K562 (cell line): ENCODE data around the gene SPRTN.

Source experiments
- BRCA1 ChIP-seq, 2 experiments: fragments of 450-650 bp in 1 of 2; sonication (generic) in 1 of 2; formaldehyde crosslinking in 1 of 2; IDR thresholded peaks; 2 replicates each; pipeline versions ENCODE4 v1.5.0 to v1.6.1; 2017 to 2020; ENCODE audit warnings: mild to moderate bottlenecking in 1 of 2, missing genetic modification reagents in 1 of 2
- FOXA1 ChIP-seq: fragments of 450-650 bp; IDR thresholded peaks from 2 replicates; pipeline ENCODE4 v1.6.1; 2016; ENCODE audit warnings: mild to moderate bottlenecking, borderline replicate concordance
- HNRNPUL1 ChIP-seq: fragments of 200-400 bp; formaldehyde crosslinking; IDR thresholded peaks from 2 replicates; pipeline ENCODE4 v1.6.1; 2017; ENCODE audit warnings: low read length
- JUND ChIP-seq, 2 experiments: IDR thresholded peaks; 2 replicates in 1 of 2; 3 replicates in 1 of 2; pipeline ENCODE4 v1.6.1; 2011; ENCODE audit warnings: borderline replicate concordance in 2 of 2, low read depth in 2 of 2, low read length in 2 of 2, improper control_type of control experiment in 1 of 2, missing biosample characterization in 1 of 2, missing genetic modification characterization in 1 of 2, missing genetic modification reagents in 1 of 2
- KAT8 ChIP-seq: fragments of 450-650 bp; IDR thresholded peaks from 2 replicates; pipeline ENCODE4 v1.6.1; 2016; ENCODE audit warnings: low read depth, mild to moderate bottlenecking
- NFYB ChIP-seq: IDR thresholded peaks from 2 replicates; pipeline ENCODE4 v1.6.1; 2011; ENCODE audit warnings: mild to moderate bottlenecking, moderate library complexity; ENCODE audit not compliant: insufficient read length; ENCODE audit errors: extremely low read depth
- POLR2A ChIP-seq: fragments of 450-650 bp; conservative IDR thresholded peaks from 2 replicates; pipeline ENCODE4 v1.6.1; 2016
- ZNF239 ChIP-seq: fragments of 250-450 bp; sonication (Bioruptor Pico); IDR thresholded peaks from 2 replicates; pipeline ENCODE4 v1.4.0; 2020; ENCODE audit warnings: mild to moderate bottlenecking
- ZNF431 ChIP-seq: sonication (generic); formaldehyde crosslinking; IDR thresholded peaks from 2 replicates; pipeline ENCODE4 v1.8.0; 2022; ENCODE audit warnings: mild to moderate bottlenecking, missing genetic modification reagents
- ZNF766 ChIP-seq: fragments of 200-800 bp; sonication (Bioruptor generic); conservative IDR thresholded peaks from 2 replicates; pipeline ENCODE4 v1.6.1; 2016; ENCODE audit warnings: missing genetic modification characterization, missing compliant biosample characterization
- TF ChIP-seq, protein P1 (sequence below), 2 experiments: fragments of 450-650 bp; formaldehyde crosslinking in 1 of 2; IDR thresholded peaks; 2 replicates each; pipeline versions ENCODE4 v1.4.0 to v1.6.1; 2014 to 2020; ENCODE audit warnings: mild to moderate bottlenecking in 2 of 2, borderline replicate concordance in 1 of 2, low read depth in 1 of 2
- TF ChIP-seq, protein P2 (sequence below), 3 experiments: IDR thresholded peaks in 2 of 3; conservative IDR thresholded peaks in 1 of 3; 2 replicates each; pipeline ENCODE4 v1.5.1; 2011 to 2012; ENCODE audit warnings: low read length in 3 of 3, mild to moderate bottlenecking in 3 of 3, control low read depth in 2 of 3, improper control_type of control experiment in 1 of 3, inconsistent platforms in 1 of 3, low read depth in 1 of 3, mixed read lengths in 1 of 3, moderate library complexity in 1 of 3; ENCODE audit not compliant: insufficient read depth in 2 of 3
- TF ChIP-seq, protein P3 (sequence below): sonication (generic); formaldehyde crosslinking; IDR thresholded peaks from 2 replicates; pipeline ENCODE4 v1.8.1; 2023; ENCODE audit warnings: mild to moderate bottlenecking, missing genetic modification reagents

DNA sequence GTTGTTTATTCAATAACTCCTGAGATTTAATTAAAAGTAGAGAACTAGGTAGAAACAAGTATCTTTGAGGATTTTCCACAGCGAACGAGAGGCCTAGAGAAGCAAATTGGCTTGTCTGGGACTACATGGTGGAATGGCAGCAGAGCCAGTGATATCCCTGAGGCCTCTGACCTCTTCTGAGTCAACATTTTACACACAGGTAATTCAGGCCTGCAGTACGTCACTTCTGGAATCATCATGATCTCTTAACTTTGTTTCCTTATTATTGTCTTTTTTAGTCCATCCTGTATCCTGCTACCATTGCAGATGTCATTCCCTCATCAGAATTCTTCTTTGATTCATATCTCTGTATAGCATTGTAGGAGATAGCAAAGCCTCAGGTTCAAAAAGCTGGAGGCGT, 9.9 kb downstream of the SPRTN start:
- TF ChIP-seq KAT8 (no peak), BRCA1 (IDR thresholded peaks at IDR 0.05) (no peak), BRCA1 (CRISPR knock-in tag; IDR thresholded peaks at IDR 0.05) (no peak), NFYB (no peak), HNRNPUL1 (no peak), FOXA1 (no peak), ZNF239 (CRISPR knock-in tag) (no peak), JUND (IDR thresholded peaks at IDR 0.05; ENCODE audit: borderline replicate concordance, low read depth, low read length) (no peak), JUND (tag; IDR thresholded peaks at IDR 0.05; ENCODE audit: borderline replicate concordance, low read depth, low read length) (no peak), ZNF431 (CRISPR knock-in tag) (no peak), ZNF766 (CRISPR knock-in tag) (no peak), POLR2A (no peak)
- TF ChIP-seq, protein P1, sequence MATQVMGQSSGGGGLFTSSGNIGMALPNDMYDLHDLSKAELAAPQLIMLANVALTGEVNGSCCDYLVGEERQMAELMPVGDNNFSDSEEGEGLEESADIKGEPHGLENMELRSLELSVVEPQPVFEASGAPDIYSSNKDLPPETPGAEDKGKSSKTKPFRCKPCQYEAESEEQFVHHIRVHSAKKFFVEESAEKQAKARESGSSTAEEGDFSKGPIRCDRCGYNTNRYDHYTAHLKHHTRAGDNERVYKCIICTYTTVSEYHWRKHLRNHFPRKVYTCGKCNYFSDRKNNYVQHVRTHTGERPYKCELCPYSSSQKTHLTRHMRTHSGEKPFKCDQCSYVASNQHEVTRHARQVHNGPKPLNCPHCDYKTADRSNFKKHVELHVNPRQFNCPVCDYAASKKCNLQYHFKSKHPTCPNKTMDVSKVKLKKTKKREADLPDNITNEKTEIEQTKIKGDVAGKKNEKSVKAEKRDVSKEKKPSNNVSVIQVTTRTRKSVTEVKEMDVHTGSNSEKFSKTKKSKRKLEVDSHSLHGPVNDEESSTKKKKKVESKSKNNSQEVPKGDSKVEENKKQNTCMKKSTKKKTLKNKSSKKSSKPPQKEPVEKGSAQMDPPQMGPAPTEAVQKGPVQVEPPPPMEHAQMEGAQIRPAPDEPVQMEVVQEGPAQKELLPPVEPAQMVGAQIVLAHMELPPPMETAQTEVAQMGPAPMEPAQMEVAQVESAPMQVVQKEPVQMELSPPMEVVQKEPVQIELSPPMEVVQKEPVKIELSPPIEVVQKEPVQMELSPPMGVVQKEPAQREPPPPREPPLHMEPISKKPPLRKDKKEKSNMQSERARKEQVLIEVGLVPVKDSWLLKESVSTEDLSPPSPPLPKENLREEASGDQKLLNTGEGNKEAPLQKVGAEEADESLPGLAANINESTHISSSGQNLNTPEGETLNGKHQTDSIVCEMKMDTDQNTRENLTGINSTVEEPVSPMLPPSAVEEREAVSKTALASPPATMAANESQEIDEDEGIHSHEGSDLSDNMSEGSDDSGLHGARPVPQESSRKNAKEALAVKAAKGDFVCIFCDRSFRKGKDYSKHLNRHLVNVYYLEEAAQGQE (IDR thresholded peaks at IDR 0.05; ENCODE audit: borderline replicate concordance): no peak
- TF ChIP-seq, protein P1 (CRISPR knock-in tag; IDR thresholded peaks at IDR 0.05; ENCODE audit: low read depth): no peak
- TF ChIP-seq, protein P2, sequence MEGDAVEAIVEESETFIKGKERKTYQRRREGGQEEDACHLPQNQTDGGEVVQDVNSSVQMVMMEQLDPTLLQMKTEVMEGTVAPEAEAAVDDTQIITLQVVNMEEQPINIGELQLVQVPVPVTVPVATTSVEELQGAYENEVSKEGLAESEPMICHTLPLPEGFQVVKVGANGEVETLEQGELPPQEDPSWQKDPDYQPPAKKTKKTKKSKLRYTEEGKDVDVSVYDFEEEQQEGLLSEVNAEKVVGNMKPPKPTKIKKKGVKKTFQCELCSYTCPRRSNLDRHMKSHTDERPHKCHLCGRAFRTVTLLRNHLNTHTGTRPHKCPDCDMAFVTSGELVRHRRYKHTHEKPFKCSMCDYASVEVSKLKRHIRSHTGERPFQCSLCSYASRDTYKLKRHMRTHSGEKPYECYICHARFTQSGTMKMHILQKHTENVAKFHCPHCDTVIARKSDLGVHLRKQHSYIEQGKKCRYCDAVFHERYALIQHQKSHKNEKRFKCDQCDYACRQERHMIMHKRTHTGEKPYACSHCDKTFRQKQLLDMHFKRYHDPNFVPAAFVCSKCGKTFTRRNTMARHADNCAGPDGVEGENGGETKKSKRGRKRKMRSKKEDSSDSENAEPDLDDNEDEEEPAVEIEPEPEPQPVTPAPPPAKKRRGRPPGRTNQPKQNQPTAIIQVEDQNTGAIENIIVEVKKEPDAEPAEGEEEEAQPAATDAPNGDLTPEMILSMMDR (IDR thresholded peaks at IDR 0.05 in 2 of 3, conservative IDR thresholded peaks at IDR 0.05 in 1 of 3; ENCODE audit: insufficient read depth in 2 of 3, low read depth in 1 of 3, low read length in 3 of 3): no peak
- TF ChIP-seq, protein P3, sequence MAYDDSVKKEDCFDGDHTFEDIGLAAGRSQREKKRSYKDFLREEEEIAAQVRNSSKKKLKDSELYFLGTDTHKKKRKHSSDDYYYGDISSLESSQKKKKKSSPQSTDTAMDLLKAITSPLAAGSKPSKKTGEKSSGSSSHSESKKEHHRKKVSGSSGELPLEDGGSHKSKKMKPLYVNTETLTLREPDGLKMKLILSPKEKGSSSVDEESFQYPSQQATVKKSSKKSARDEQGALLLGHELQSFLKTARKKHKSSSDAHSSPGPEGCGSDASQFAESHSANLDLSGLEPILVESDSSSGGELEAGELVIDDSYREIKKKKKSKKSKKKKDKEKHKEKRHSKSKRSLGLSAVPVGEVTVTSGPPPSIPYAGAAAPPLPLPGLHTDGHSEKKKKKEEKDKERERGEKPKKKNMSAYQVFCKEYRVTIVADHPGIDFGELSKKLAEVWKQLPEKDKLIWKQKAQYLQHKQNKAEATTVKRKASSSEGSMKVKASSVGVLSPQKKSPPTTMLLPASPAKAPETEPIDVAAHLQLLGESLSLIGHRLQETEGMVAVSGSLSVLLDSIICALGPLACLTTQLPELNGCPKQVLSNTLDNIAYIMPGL (CRISPR knock-in tag): no peak
